IPS DF 4.7 (cell line): ENCODE data around the gene TMEM263.

Experiments used
- DNase-seq: peaks from one replicate; pipeline ENCODE4 v3.0.0-alpha.2; 2013; ENCODE audit warnings: low spot score; ENCODE audit errors: extremely low read depth

TMEM263 gene

DNA sequence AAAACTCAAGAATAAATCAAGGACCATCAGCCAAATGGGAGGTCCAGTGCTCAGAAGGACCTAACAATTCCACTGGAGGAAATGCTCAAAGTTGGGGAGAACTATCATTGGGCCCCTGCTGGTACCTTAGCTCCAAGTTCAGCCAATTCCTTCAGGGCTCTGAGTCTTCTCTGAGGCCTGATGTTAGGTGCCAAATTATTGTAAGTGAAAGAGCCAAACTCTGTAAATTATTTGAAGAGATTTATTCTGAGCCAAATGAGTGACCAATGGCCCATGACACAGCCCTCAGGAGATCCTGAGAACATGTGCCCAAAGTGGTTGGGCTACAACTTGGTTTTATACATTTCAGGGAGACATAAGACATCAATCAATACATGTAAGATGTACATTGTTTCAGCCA, 8.2 kb upstream of the TMEM263 start:
- no peak for DNase-seq

DNA sequence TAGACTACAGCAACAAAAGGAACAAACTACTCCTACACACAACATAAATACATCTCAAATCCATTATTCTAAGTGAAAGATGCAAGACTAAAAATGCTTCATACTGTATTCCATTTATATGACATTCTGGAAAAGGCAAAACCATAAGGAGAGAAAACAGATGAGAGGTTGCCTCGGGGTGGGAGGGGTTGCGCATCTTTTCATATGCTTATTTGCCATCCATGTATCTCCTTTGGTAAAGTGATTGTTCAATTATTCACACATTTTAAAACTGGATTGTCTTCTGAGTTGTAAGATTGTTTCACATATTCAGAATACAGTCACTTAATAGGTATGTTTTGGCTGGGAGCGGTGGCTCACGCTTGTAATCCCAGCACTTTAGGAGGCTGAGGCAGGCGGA, 5.1 kb upstream of the TMEM263 start:
- DNase-seq, result no peak

DNA sequence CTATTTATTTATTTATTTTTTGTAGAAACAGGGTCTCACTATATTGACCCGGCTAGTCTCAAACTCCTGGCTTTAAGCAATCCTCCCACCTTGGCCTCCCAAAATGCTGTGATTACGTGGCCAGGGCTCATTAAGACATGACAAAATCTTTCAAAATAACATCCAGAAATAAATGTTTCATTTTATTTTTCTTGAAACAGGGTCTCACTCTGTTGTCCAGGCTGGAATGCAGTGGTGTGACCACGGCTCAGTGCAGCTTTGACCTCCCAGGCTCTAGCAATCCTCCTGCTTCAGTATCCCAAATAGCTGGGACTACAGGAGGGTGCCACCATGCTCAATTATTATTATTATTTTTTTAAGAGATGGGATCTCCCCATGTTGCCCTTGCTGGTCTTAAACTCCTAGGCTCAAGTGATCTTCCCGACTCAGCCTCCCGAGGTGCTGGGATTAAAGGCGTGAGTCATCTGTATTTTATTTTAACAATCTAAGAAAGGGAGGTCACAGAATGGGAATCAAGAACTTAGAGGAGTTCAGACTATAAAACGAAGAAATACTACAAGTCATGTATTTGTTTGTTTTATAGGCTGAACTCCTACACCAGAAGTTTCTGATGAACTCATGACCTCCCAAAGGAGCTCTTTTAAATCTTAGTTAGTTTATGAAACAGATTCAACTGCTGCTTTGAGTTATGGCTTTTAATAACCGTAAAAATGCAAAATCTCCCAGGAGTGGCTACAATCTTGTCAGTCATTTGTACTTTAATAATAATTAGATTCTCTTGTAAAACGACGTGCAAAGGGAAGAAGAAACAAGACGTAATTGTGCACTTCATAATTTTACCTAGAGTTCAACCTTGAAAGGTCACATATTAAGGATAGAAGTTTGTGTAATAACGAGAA, 2.1 kb upstream of the TMEM263 start:
- DNase-seq, result no peak

DNA sequence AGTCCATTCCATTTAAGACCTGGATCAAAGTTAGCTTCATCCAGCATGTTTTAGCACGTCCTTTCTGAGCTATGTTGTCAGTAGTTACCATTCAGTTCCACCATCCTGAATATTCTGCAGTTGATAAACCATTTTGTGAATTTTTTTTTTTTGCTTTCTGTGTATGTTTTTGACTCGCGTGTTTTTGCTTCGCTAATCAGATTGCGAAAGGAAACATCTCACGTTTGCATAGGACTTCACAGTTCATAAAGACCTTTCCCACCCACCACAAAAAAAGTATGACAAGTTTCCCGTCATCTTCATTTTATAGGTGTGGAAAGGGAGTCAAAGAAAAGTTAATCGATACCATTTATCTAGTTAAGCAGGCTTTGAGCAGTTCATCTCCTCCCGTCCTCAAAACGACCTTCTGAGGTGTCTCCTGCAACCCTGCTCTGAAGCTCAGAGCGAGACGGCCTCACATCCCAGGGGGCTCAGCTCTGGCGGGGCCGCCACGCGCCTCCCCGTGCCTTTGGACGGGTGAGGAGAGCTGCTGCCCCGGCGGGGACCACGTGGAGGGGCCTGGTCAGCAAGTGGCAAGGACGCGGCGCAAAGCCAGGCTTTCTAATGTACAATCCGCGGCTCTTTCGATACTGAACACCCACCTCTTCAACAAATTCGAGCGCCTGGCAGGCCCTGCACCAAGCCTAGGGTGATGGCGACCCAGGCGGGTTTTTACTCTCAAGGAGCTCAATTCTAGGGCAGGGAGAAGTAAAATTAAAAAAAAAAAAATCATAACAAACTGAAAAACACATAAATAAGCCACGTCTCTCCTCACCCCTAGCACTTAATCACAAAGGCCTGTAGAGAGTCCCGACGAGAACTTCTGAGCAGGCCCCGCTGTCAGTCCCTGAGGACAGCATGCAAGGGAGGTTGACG, 988 bp upstream of the TMEM263 start:
- no peak for DNase-seq

DNA sequence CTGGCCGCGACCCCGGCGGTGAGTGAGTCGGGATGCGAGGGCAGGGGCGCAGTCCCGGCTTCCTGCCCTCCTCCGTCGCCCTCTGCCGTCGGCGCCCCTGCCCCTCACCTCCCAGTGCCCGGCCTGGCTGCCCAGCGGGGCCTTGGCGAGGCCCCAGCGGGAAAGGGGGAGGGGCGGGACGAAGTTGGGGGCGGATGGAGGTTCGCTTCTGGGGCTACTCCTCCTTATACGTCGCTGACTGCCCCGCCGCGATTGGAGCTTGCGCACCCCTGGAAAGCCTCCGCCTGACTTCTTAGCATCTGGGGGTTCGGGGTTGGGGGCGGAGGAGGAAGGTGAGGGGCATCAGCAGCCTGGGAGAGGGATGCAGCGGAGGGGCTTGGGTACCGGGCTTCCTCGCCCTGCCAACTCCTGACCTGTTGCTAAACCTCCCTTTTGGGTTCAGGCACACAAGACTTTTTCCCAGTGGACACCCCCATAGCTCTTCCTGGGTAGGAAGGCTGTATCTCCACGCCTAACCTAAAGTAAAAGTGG, 406 bp downstream of the TMEM263 start:
- no peak for DNase-seq

DNA sequence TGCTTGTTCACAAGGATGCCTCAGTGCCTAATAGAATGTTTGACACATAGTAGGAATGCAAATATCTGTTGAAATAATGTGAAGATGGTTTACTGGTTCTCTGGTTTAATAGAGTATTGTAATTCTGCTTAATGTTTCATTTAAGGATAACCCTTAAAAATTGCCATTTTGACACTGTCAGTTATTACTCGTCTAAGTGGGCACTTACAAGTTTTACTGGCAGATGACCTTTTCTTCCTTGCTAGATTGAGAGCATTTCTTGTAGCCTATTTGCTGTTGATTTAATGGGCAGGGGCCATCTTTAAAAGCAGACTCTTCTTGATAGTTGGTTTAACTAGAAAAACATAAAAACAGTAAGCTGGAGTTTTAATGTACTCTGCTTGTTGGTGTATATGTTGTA, 1.9 kb downstream of the TMEM263 start:
- no peak for DNase-seq

DNA sequence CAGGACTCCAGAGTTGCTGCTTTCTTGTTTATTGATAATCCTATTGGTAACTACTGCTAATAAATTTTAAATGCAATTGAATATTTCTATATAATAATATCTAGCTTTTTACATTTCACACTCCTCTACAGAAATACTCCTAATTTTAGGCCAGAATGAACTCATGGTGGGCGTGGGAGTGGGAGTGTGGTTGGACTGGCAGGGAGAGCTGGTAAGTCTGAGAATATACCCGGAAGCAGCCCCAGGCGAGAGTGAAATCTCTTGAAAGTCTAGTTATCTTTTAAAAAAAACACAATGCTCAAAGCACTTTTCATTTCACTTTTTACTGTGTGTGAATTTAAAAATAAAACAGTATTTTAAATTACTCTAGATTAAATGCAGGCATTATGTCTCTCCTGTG, 4.7 kb downstream of the TMEM263 start:
- DNase-seq, result no peak

DNA sequence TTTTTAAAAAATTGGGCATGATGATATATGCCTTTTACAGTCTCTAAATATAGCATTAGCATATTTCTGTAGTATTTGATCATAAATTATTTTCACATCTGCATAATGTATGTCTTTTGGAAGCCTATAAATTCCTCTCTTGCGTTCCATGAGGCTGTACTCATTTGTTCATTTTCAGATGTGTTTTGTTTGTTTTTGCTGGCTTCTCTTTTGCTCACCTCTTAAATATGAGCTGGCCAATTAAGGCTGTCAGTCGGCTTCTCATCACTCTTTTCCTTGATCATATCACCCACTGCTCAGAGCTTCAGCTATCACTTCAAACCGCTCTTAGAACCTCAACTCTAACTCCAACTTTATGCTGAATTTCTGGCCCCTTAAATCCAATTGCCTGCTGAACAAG, 6.6 kb downstream of the TMEM263 start:
- no peak for DNase-seq

DNA sequence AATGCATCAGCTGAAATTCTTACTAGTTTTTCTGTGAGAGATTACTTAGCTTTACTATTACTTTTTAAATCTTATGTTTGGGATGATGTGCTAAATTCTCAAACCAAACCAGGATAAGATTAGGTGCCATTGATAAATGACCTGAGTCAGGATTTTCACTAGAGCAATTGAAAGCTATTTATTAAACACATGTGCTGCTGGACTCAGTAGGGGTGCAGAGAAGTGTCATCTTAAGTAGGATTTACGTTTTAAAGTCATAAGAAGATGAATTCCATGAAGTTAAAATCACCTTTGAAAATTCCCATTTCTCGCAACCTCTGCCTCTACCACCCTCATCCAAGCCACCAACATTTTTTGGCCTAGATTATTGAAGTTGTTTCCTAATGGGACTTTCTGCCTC, 8.8 kb downstream of the TMEM263 start:
- no peak for DNase-seq

DNA sequence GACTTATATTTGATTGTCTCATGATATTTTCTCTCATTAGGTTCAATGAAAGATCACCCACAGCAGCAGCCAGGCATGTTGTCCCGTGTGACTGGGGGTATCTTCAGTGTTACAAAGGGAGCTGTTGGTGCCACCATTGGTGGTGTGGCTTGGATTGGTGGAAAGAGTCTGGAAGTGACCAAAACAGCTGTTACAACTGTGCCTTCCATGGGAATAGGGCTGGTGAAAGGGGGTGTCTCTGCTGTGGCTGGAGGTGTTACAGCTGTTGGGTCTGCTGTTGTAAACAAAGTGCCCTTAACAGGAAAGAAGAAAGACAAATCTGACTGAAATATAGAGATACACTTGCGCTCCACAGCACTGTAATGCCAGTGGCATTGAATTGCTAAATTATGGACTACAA, 15.4 kb downstream of the TMEM263 start:
- DNase-seq, result no peak

DNA sequence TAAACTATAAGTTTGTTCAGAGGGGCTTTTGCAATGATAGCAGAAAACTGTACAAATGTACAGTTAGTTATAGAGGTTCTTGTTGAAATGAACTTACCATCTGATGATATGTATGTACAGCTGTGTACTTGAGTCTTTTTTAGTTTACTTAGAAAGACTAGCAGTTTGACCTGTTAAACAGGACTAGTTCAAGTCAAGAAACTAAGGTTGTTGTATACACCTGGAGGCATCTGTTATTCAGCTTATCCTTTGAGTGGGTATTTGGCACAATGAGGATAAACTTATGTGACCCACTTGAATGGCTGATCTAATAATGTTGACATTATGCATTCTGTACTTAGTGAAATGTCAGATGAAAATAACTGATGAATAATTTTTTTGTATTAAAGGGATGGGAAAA, 17.8 kb downstream of the TMEM263 start:
- no peak for DNase-seq

DNA sequence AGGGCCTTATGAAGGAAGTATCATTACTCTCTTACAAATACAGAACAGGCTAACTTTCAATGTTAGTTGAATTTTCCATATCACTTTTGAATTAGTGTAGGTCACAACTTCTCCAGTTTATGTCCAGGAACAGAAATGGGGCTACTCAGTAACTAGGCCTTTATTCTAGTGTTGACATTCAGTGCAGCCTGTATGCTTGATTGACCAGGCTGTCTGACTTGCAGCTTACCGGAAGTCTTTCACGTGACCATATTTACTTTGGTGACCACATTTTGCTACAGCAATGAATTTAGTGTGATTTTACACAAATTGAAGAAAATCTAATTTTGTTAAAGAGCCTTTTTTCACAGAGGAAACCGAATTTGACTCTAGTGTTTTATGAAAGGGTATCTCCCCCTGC, 18.8 kb downstream of the TMEM263 start:
- DNase-seq, result no peak

DNA sequence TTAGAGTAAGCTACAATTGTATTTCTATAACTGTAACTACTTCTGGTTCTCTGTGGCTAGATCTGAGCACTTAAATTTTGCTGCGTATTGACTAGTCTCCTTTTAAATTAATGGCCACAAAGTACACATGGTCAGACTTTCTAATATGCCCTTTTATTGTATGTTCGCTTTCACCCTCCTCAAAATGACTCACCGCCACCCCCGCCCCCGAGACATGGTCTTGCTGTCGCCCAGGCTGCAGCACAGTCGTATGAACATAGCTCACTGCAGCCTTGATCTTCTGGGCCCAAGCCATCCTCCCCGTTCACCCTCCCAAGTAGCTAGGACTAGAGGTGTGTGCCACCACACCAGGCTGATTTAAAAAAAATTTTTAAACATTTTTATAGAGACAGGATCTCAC, 19.4 kb downstream of the TMEM263 start:
- DNase-seq, result no peak

DNA sequence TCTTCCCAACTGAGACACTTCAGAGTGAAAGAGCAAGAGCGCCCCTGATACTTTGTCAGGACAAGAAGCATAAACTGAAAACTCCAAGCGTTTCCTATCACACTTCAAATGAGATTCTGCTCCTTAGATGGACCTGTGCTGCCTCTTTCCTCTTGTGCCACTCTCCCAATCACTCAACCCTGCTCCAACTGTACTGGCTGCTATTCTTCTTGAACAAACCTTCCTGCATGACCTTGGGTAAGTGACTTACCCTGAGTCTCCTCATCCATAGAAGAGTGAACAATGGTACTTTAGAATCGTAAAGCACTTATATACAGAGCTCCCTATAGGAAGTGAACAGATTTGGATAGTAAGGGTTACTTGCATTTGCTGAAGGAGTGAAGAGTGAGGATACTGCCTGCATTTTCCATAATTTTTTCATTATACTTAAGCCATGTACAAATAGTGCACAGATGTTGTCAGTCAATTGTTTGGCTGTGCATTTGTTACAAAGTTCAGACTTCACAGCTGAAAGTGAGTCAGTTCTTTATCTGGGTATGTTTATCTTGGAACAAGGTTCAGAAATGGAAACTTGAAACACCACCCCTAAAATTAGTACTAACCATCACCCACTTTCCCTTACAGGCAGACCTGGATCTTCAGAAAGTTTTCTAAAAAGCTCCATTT, 20.4 kb downstream of the TMEM263 start:
- DNase-seq, result no peak

DNA sequence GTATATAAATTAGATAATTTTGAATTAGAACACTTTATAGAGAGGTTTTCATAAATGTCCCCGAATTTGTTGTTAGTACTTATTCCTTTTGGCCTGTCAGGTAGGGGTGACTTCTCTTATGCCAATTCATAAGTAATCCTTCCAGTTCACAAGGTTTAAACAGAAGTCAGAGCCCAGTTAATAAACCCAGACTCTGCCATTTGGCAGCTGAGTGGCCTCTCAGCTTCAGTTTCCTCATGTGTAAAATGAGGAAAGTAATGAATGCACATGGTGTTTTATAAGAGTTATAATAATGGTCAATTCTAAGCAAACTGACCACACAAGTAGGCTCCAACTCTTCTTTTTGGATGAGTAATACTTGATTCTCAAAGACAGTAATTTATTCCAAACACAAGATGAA, 21.0 kb downstream of the TMEM263 start:
- DNase-seq, result no peak

DNA sequence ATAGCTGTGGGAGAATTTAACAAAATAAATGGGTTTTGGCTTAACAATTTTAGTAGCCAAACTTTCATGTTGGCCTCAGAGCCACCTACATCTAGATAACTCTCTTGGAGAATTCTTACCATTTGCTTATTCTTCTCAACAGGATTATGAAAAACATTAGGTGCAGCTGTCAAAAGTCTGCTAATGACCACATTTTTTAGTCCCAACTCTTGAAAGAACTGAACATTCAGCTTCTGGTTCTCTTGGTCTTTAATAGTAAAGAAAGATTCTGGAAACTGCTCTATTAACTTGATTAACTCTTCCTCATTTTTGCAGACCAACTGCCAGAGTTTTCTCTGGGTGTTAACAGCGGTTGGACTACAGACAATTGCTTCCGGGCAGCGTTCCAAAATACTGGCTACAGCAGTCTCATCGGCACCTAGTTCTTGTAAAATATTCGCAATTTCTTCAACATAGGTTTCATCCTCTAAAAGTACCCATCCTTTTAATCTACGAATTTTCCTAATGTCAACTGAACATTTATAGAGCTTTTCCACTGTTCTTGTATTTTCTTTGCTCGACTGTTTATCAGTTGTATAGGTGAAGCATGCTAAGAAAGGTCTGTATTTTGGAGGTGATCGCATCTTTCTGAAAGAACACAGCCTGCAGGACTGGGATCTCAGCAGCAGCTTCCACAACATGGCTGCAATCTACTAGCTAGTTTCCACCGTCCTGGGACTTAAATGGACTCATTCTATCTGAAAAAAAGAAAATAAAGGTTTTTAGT, 22.5 kb downstream of the TMEM263 start:
- DNase-seq, result no peak

DNA sequence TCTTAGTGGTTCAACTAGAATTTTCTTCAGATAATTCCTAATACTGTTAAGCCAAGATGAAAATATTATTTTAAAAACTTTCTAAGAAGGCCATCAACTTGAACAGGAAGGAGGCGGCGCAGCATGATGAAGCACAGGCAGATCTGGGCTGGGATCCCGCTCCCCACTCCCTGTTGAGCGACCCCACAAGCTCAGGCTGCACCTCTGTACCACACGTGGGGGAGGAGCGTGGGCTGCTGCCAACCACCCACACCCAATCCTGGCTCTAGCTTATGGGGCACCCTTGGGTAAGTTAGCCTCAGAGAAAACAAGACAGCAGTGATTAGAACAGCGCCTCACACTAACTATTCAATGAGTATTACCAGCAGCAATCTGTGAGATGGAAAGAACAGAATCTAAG, 25.2 kb downstream of the TMEM263 start:
- DNase-seq, result no peak

DNA sequence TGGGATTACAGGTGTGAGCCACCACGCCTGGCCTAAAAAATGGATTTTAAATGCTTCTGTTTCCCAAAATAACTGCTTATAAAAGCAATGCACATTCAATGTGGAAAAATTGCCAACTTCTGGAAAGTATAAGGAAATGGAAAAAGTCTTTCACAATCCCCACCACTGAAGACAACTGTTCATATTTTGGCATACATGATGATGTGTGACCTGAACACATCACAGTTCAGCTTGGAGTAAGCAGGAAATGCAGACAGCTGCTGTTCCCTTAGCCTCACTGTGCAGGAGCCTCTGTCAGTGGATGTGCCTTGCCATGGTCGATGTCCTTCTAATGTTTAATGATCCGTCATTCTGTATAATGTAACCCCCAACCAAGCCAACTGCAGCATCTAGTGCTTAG, 26.1 kb downstream of the TMEM263 start:
- DNase-seq, result no peak

DNA sequence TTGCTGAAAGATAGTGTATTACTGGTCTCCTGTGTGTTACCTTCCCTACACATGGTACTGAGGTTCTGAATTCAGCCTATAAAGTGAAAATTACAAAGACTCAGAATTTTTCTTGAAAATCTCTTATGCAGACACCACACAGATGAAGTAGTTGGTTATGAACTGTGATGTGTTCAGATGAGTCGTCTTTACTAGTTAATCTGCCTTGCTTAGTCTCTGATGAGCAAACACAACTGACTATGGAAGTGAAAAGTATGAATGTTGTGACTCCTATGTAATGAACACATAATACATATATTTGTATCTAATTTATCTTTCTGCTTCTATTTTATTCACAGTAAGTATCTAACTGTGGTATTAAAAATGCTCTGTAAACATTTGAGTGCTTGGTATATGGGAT, 26.5 kb downstream of the TMEM263 start:
- DNase-seq, result no peak

DNA sequence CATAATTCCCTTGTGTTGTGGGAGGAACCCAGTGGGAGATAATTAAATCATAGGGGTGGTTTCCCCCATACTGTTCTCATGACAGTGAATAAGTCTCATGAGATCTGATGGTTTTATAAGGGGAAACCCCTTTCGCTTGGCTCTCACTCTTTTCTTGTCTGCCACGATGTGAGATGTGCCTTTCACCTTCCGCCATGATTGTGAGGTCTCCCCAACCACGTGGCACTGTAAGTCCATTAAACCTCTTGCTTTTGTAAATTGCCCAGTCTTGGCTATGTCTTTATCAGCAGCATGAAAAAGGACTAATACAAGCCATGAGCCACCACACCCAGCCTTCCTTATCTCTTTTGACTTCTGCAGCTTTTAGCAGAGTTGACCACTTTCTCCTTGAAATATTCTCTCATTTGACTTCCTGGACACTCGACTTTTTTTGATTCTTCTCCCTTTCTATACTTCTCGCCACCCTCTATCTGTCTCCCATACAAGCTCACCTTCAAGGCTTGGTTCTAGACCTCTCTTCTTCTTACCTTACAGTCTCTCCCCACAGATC, 29.0 kb downstream of the TMEM263 start:
- no peak for DNase-seq

DNA sequence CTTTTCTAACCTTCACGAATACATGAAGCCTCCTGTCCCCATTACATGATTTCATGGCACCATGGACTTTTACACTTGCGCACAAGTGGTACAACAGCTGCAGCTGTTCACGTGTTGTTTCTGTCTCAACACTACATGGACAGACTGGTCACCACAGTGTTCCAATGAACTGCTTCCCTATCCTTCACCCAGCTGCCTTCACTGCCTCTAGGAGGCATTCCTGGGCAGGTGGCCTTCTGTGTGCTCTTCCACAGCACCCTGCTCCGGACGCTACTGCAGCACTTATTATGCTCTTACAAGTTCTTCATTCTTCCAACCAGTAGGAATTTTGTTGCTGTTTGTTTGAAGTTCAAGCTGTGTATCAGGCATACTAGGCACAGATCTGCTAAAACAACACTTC, 29.8 kb downstream of the TMEM263 start:
- no peak for DNase-seq
